Ishikawa (cell line): ENCODE results near the gene PLCL2.

ENCODE experiments used
- CEBPB ChIP-seq: IDR thresholded peaks from 2 replicates; pipeline ENCODE4 v1.6.1; 2012
- CREB1 ChIP-seq: IDR thresholded peaks from 2 replicates; pipeline ENCODE4 v1.6.1; 2012; ENCODE audit warnings: low read depth
- EGR1 ChIP-seq: IDR thresholded peaks from 2 replicates; pipeline ENCODE4 v1.6.1; 2012
- EP300 ChIP-seq: IDR thresholded peaks from 2 replicates; pipeline ENCODE4 v1.6.1; 2012; ENCODE audit warnings: borderline replicate concordance
- FOXM1 ChIP-seq: IDR thresholded peaks from 2 replicates; pipeline ENCODE4 v1.6.1; 2012; ENCODE audit warnings: low read depth, borderline replicate concordance
- MAX ChIP-seq: IDR thresholded peaks from 2 replicates; pipeline ENCODE4 v1.6.1; 2012
- RAD21 ChIP-seq: IDR thresholded peaks from 2 replicates; pipeline ENCODE4 v1.6.1; 2012; ENCODE audit warnings: low read depth
- REST ChIP-seq: IDR thresholded peaks from 2 replicates; pipeline ENCODE4 v1.6.1; 2012; ENCODE audit warnings: low read depth, mild to moderate bottlenecking
- TAF1 ChIP-seq: IDR thresholded peaks from 2 replicates; pipeline ENCODE4 v1.6.1; 2012; ENCODE audit warnings: low read depth, mild to moderate bottlenecking
- TCF12 ChIP-seq: IDR thresholded peaks from 2 replicates; pipeline ENCODE4 v1.6.1; 2012; ENCODE audit warnings: low read depth
- TEAD4 ChIP-seq: IDR thresholded peaks from 2 replicates; pipeline ENCODE4 v1.6.1; 2012
- USF1 ChIP-seq: IDR thresholded peaks from 2 replicates; pipeline ENCODE4 v1.6.1; 2012
- YY1 ChIP-seq: IDR thresholded peaks from 2 replicates; pipeline ENCODE4 v1.6.1; 2012; ENCODE audit warnings: low read depth
- ZBTB7A ChIP-seq: IDR thresholded peaks from 2 replicates; pipeline ENCODE4 v1.6.1; 2012; ENCODE audit warnings: low read depth

GRCh38 chr3:17040990-17041377, 156.2 kb downstream of the PLCL2 start:
- TF ChIP-seq CREB1 (no peak), TEAD4 (no peak), CEBPB (no peak), MAX (no peak), EP300 (no peak), TAF1 (no peak), EGR1 (no peak), REST (no peak), FOXM1 (no peak), RAD21 (no peak), ZBTB7A (no peak), USF1 (no peak), TCF12 (no peak), YY1 (no peak)
